SK-N-SH treated with all-trans-retinoic acid at 6 μM for 48 hours (cell line): ENCODE results near the gene MLYCD.

ENCODE experiments used
- ATAC-seq: fragments of 200-7000 bp; cut with Tn5 transposase; 3 replicates; pipeline ENCODE4 v1.9.1; 2020; ENCODE audit warnings: mild to moderate bottlenecking, moderate library complexity
- BACH2 ChIP-seq: fragments of 250-450 bp; sonication (Bioruptor Pico); IDR thresholded peaks from 2 replicates; pipeline ENCODE4 v1.9.0; 2021; ENCODE audit warnings: mild to moderate bottlenecking, borderline replicate concordance
- CREB5 ChIP-seq: fragments of 250-450 bp; sonication (Bioruptor Pico); IDR thresholded peaks from 2 replicates; pipeline ENCODE4 v1.5.1; 2020; ENCODE audit warnings: low read depth, mild to moderate bottlenecking, moderate library complexity
- CSDC2 ChIP-seq: fragments of 250-450 bp; sonication (Bioruptor Pico); IDR thresholded peaks from 2 replicates; pipeline ENCODE4 v1.5.0; 2020; ENCODE audit warnings: mild to moderate bottlenecking, moderate library complexity
- CSRNP3 ChIP-seq: fragments of 250-450 bp; sonication (Bioruptor Pico); IDR thresholded peaks from 2 replicates; pipeline ENCODE4 v1.5.1; 2021; ENCODE audit warnings: mild to moderate bottlenecking, moderate library complexity
- ESRRG ChIP-seq: fragments of 250-450 bp; sonication (Bioruptor Pico); IDR thresholded peaks from 2 replicates; pipeline ENCODE4 v1.6.1; 2021; ENCODE audit warnings: mild to moderate bottlenecking
- GLIS3 ChIP-seq: fragments of 250-450 bp; sonication (Bioruptor Pico); IDR thresholded peaks from 2 replicates; pipeline ENCODE4 v1.5.0; 2020; ENCODE audit warnings: mild to moderate bottlenecking, moderate library complexity
- ISL1 ChIP-seq: fragments of 250-450 bp; sonication (Bioruptor Pico); IDR thresholded peaks from 2 replicates; pipeline ENCODE4 v2.1.2; 2022; ENCODE audit warnings: mild to moderate bottlenecking, moderate library complexity
- PATZ1 ChIP-seq: fragments of 250-450 bp; sonication (Bioruptor Pico); IDR thresholded peaks from 2 replicates; pipeline ENCODE4 v1.8.0; 2020; ENCODE audit warnings: mild to moderate bottlenecking, moderate library complexity, borderline replicate concordance
- POU6F1 ChIP-seq: fragments of 250-450 bp; sonication (Bioruptor Pico); IDR thresholded peaks from 2 replicates; pipeline ENCODE4 v1.8.0; 2021; ENCODE audit warnings: low read depth, mild to moderate bottlenecking, moderate library complexity, borderline replicate concordance
- PPARA ChIP-seq: fragments of 250-450 bp; sonication (Bioruptor Pico); IDR thresholded peaks from 2 replicates; pipeline ENCODE4 v1.5.0; 2020; ENCODE audit warnings: mild to moderate bottlenecking, borderline replicate concordance
- RARB ChIP-seq: fragments of 250-450 bp; sonication (Bioruptor Pico); IDR thresholded peaks from 2 replicates; pipeline ENCODE4 v1.8.0; 2021; ENCODE audit warnings: mild to moderate bottlenecking, moderate library complexity
- SNAI2 ChIP-seq: fragments of 250-450 bp; sonication (Bioruptor Pico); IDR thresholded peaks from 2 replicates; pipeline ENCODE4 v1.5.0; 2020; ENCODE audit warnings: mild to moderate bottlenecking, moderate library complexity
- TCF4 ChIP-seq: fragments of 250-450 bp; sonication (Bioruptor Pico); IDR thresholded peaks from 2 replicates; pipeline ENCODE4 v1.8.0; 2021; ENCODE audit warnings: mild to moderate bottlenecking, moderate library complexity, borderline replicate concordance
- TOX ChIP-seq: fragments of 250-450 bp; sonication (Bioruptor Pico); IDR thresholded peaks from 2 replicates; pipeline ENCODE4 v1.8.0; 2021; ENCODE audit warnings: mild to moderate bottlenecking, moderate library complexity, borderline replicate concordance
- TSHZ2 ChIP-seq: fragments of 250-450 bp; sonication (Bioruptor Pico); IDR thresholded peaks from 2 replicates; pipeline ENCODE4 v1.5.0; 2020; ENCODE audit warnings: mild to moderate bottlenecking, moderate library complexity
- ZC3H10 ChIP-seq: fragments of 250-450 bp; sonication (Bioruptor Pico); IDR thresholded peaks from 2 replicates; pipeline ENCODE4 v1.5.1; 2021; ENCODE audit warnings: mild to moderate bottlenecking, moderate library complexity
- ZFP3 ChIP-seq: fragments of 250-450 bp; sonication (Bioruptor Pico); IDR thresholded peaks from 2 replicates; pipeline ENCODE4 v1.5.0; 2020; ENCODE audit warnings: mild to moderate bottlenecking, moderate library complexity
- ZFP30 ChIP-seq: fragments of 450-650 bp; formaldehyde crosslinking; IDR thresholded peaks from 2 replicates; pipeline ENCODE4 v1.5.0; 2022; ENCODE audit warnings: mild to moderate bottlenecking, moderate library complexity
- ZNF565 ChIP-seq: fragments of 450-650 bp; formaldehyde crosslinking; conservative IDR thresholded peaks from 2 replicates; pipeline ENCODE4 v1.5.0; 2020; ENCODE audit warnings: low read depth, mild to moderate bottlenecking, moderate library complexity
- ZNF70 ChIP-seq: fragments of 450-650 bp; formaldehyde crosslinking; IDR thresholded peaks from 2 replicates; pipeline ENCODE4 v1.5.0; 2020; ENCODE audit warnings: mild to moderate bottlenecking, moderate library complexity
- ZNF8 ChIP-seq: fragments of 450-650 bp; formaldehyde crosslinking; IDR thresholded peaks from 2 replicates; pipeline ENCODE4 v1.5.0; 2020; ENCODE audit warnings: mild to moderate bottlenecking, moderate library complexity

The MLYCD gene

GRCh38 chr16:83969771-83970429 is 71.0 kb downstream of the MLYCD start:
- no peak for TF ChIP-seq ESRRG (CRISPR knock-in tag)
- TF ChIP-seq ZNF70 = no peak
- TF ChIP-seq CREB5 (CRISPR knock-in tag) = no peak
- TF ChIP-seq ZFP3 (CRISPR knock-in tag) = no peak
- no peak for TF ChIP-seq PATZ1 (CRISPR knock-in tag)
- no peak for TF ChIP-seq TOX (CRISPR knock-in tag)
- TF ChIP-seq TCF4 (CRISPR knock-in tag) = no peak
- no peak for TF ChIP-seq ISL1 (CRISPR knock-in tag)
- ATAC-seq = no peak

GRCh38 chr16:83970430-83970815 is 71.5 kb downstream of the MLYCD start:
- no peak for ATAC-seq
- TF ChIP-seq TCF4 (CRISPR knock-in tag) (no peak), ZFP3 (CRISPR knock-in tag) (no peak), ZNF8 (CRISPR knock-in tag) (no peak), CSRNP3 (no peak), PPARA (CRISPR knock-in tag) (no peak), ESRRG (CRISPR knock-in tag) (no peak), GLIS3 (CRISPR knock-in tag) (no peak), POU6F1 (no peak), CSDC2 (CRISPR knock-in tag) (no peak), ZNF70 (no peak), ZNF565 (no peak), CREB5 (CRISPR knock-in tag) (no peak), TOX (CRISPR knock-in tag) (no peak), BACH2 (CRISPR knock-in tag) (no peak)

- no peak for ATAC-seq
- TF ChIP-seq CREB5 (CRISPR knock-in tag) = no peak
- TF ChIP-seq ZFP3 (CRISPR knock-in tag) = no peak
- TF ChIP-seq TOX (CRISPR knock-in tag) = no peak
- no peak for TF ChIP-seq ZFP30 (CRISPR knock-in tag)
- TF ChIP-seq ZNF565 = no peak
- TF ChIP-seq TSHZ2 = no peak
- no peak for TF ChIP-seq ZNF8 (CRISPR knock-in tag)
- no peak for TF ChIP-seq RARB (CRISPR knock-in tag)
- TF ChIP-seq BACH2 (CRISPR knock-in tag) = no peak
- TF ChIP-seq PPARA (CRISPR knock-in tag) = no peak
- TF ChIP-seq ZC3H10 = no peak
- TF ChIP-seq SNAI2 = no peak
- no peak for TF ChIP-seq CSRNP3
- TF ChIP-seq GLIS3 (CRISPR knock-in tag) = no peak
Measured at GRCh38 chr16:83971165-83972130, 72.5 kb downstream of the MLYCD start.
